GM21447 (cell line): ENCODE data around the gene ACOT2.

ENCODE experiments used
- ATAC-seq: cut with Tn5 transposase; IDR thresholded peaks from one replicate; pipeline ENCODE4 v1.9.1; 2021; ENCODE audit not compliant: unreplicated experiment

The ACOT2 gene

GRCh38 chr14:73612339-73613045, 43.5 kb downstream of the ACOT2 start, which contains the start of gene ACOT6:
ACOT6 (plus strand) TSS chr14:73612517; CDS start chr14:73612572, 55 bp downstream.
- peak; percentile 81 for ATAC-seq

GRCh38 chr14:73613046-73613383, 44.0 kb downstream of the ACOT2 start:
- no peak for ATAC-seq

GRCh38 chr14:73613419-73613963, 44.5 kb downstream of the ACOT2 start:
- no peak for ATAC-seq

DNA sequence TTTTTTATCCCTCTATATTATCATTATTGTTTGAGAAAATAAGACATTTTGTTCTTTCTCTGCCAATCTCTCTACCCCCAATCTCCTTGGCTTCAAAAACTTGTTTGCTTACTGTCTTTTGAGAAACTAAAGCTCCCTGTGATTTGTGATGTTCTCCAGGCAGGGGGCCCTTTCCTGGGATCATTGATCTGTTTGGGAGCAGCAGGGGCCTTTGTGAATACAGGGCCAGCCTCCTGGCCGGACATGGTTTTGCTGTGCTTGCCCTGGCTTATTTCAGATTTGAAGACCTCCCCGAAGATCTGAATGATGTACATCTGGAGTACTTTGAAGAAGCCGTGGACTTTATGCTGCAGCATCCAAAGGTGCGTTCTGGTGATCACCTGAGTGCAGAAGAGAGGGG, 47.8 kb downstream of the ACOT2 start:
- no peak for ATAC-seq

DNA sequence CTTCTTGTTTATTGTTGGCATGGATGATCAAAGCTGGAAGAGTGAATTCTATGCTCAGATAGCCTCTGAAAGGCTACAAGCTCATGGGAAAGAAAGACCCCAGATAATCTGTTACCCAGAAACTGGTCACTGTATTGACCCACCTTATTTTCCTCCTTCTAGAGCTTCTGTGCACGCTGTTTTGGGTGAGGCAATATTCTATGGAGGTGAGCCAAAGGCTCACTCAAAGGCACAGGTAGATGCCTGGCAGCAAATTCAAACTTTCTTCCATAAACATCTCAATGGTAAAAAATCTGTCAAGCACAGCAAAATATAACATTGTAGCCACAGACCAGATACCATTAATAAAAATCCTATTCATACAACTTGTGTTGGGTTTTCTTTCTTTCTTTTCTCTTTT, 50.5 kb downstream of the ACOT2 start:
- no peak for ATAC-seq

DNA sequence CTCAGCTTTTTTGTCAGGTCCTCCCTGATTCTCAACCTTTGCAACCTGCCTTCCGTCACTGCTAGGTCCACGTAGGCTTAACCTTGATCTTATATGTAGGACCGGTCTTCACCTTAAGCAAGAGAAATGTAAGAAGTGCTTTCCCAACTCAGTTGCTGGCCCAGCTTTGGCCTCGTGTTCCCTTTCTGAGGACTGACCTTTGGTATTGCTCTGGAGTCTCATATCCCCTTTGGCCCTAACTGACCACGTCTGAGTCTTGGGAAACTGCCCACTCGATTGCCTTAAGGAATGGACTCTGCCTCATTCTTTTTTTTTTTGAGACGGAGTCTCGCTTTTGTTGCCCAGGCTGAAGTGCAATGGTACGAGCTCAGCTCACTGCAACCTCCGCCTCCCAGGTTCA, 51.3 kb downstream of the ACOT2 start:
- ATAC-seq: no peak

DNA sequence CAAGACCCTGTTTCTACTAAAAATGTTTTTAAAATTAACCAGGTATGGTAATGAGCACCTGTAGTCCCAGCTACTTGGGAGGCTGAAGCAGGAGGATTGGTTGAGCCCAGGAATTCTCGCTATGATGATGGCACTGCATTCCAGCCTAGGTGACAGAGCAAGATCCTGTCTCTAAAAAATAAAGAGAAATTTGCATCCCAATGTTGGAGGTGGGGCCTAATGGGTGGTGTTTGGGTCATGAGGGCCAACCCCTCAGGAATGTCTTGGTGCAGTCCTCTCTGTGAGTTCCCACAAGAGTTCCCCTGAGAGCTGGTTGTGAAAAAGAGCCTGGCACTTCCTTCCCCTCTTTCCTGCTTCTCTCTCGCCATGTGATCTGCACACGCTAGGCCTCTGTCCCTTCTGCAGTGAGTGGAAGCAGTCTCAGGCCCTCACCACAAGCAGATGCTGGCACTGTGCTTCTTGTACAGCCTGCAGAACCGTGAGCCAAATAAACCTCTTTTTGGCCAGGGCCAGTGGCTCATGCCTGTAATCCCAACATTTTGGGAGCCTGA, 54.6 kb downstream of the ACOT2 start:
- no peak for ATAC-seq
